Neural cell (in vitro differentiated cells): ENCODE data around the gene PLXDC1. TPM values are rescaled to one million over a fixed set of nuclear protein-coding genes. Genes with fewer than 3 reads are reported as not detected.

Experiments used
- H2AFZ ChIP-seq: fragments of 200-600, 300-800 bp; sonication (generic), shearing (Covaris generic); 2 replicates; pipeline ENCODE4 v1.6.0; 2014; ENCODE audit warnings: low read depth, mild to moderate bottlenecking, antibody characterized with exemption, low read length, moderate library complexity
- H3F3A ChIP-seq: fragments of 200-600 bp; shearing (Covaris generic); 2 replicates; pipeline ENCODE4 v1.6.1; 2016; ENCODE audit warnings: mild to moderate bottlenecking, moderate library complexity, mixed read lengths, antibody characterized with exemption, low read length; ENCODE audit not compliant: insufficient read depth, poor library complexity, severe bottlenecking
- H3K27ac ChIP-seq: fragments of 200-600, 300-800 bp; sonication (generic), shearing (Covaris generic); 2 replicates; pipeline ENCODE4 v1.5.1; 2014; ENCODE audit warnings: mild to moderate bottlenecking, low read length, moderate library complexity
- H3K27me3 ChIP-seq: fragments of 300-800, 200-600 bp; sonication (generic), shearing (Covaris generic); 2 replicates; pipeline ENCODE4 v1.6.0; 2014; ENCODE audit warnings: mild to moderate bottlenecking, low read depth, low read length, moderate library complexity; ENCODE audit not compliant: insufficient read depth
- H3K36me3 ChIP-seq: fragments of 300-800, 200-600 bp; sonication (generic), shearing (Covaris generic); 2 replicates; pipeline ENCODE4 v1.5.1; 2014; ENCODE audit warnings: mild to moderate bottlenecking, antibody characterized with exemption, low read length, moderate library complexity; ENCODE audit not compliant: insufficient read depth
- H3K4me2 ChIP-seq: fragments of 300-800, 200-600 bp; sonication (generic), shearing (Covaris generic); 2 replicates; pipeline ENCODE4 v1.6.0; 2014; ENCODE audit warnings: mild to moderate bottlenecking, low read length
- H3K4me3 ChIP-seq: fragments of 300-800, 200-600 bp; sonication (generic), shearing (Covaris generic); 2 replicates; pipeline ENCODE4 v1.5.1; 2014; ENCODE audit warnings: mild to moderate bottlenecking, low read length, moderate library complexity
- H3K79me2 ChIP-seq: fragments of 200-600 bp; shearing (Covaris generic); replicated peaks from 2 replicates; pipeline ENCODE4 v1.6.0; 2014; ENCODE audit warnings: mild to moderate bottlenecking, low read length, moderate library complexity; ENCODE audit not compliant: insufficient read depth
- H3K9ac ChIP-seq: fragments of 300-800, 200-600 bp; sonication (generic), shearing (Covaris generic); 2 replicates; pipeline ENCODE4 v1.6.1; 2016; ENCODE audit warnings: mild to moderate bottlenecking, low read length, mixed read lengths
- H3K9me2 ChIP-seq: fragments of 200-600 bp; shearing (Covaris generic); 2 replicates; pipeline ENCODE4 v1.6.1; 2016; ENCODE audit warnings: mild to moderate bottlenecking, low read length, mixed read lengths; ENCODE audit not compliant: insufficient read depth
- H3K9me3 ChIP-seq: fragments of 200-600, 300-800 bp; sonication (generic), shearing (Covaris generic); 2 replicates; pipeline ENCODE4 v1.6.1; 2016; ENCODE audit warnings: mild to moderate bottlenecking, mixed run types, low read length, moderate library complexity, mixed read lengths
- H4K20me1 ChIP-seq: fragments of 200-600 bp; shearing (Covaris generic); 2 replicates; pipeline ENCODE4 v1.6.1; 2016; ENCODE audit warnings: mild to moderate bottlenecking, mixed run types; ENCODE audit not compliant: insufficient read depth
- EP300 ChIP-seq: fragments of 450-650 bp; conservative IDR thresholded peaks from 2 replicates; pipeline ENCODE4 v1.6.1; 2014; ENCODE audit warnings: antibody characterized with exemption, mild to moderate bottlenecking, moderate library complexity; ENCODE audit not compliant: poor library complexity, severe bottlenecking
- EZH2 ChIP-seq: fragments of 200-600, 300-800 bp; shearing (Covaris generic), sonication (generic); IDR thresholded peaks from 2 replicates; pipeline ENCODE4 v1.6.1; 2014; ENCODE audit warnings: antibody characterized with exemption, low read length, borderline replicate concordance, mild to moderate bottlenecking; ENCODE audit not compliant: insufficient read depth, poor library complexity, severe bottlenecking
- MXI1 ChIP-seq: fragments of 450-650 bp; conservative IDR thresholded peaks from 2 replicates; pipeline ENCODE4 v1.6.1; 2014; ENCODE audit warnings: antibody characterized with exemption, mild to moderate bottlenecking; ENCODE audit not compliant: poor library complexity, severe bottlenecking
- POLR2AphosphoS5 ChIP-seq: IDR thresholded peaks from 2 replicates; pipeline ENCODE4 v1.6.1; 2012
- RAD21 ChIP-seq: fragments of 450-650 bp; conservative IDR thresholded peaks from 2 replicates; pipeline ENCODE4 v1.6.1; 2014; ENCODE audit warnings: antibody characterized with exemption, mild to moderate bottlenecking, moderate library complexity
- SMC3 ChIP-seq: fragments of 450-650 bp; conservative IDR thresholded peaks from 2 replicates; pipeline ENCODE4 v1.6.1; 2014; ENCODE audit warnings: antibody characterized with exemption, mild to moderate bottlenecking, moderate library complexity; ENCODE audit not compliant: poor library complexity
- TAF1 ChIP-seq: IDR thresholded peaks from 2 replicates; pipeline ENCODE4 v1.6.1; 2012; ENCODE audit warnings: low read depth
- polyA plus RNA-seq: library from polyadenylated mRNA; depleted of rRNA; stranded (reverse); fragments of >200 nt; gene quantifications from 2 replicates; pipeline ENCODE4 v1.2.3, GENCODE V29; 2014
- TF ChIP-seq, protein P1 (sequence below): fragments of 450-650 bp; IDR thresholded peaks from 2 replicates; pipeline ENCODE4 v1.5.1; 2014; ENCODE audit warnings: antibody characterized with exemption, mild to moderate bottlenecking, moderate library complexity; ENCODE audit not compliant: poor library complexity, severe bottlenecking
- TF ChIP-seq, protein P2 (sequence below): IDR thresholded peaks from 2 replicates; pipeline ENCODE4 v1.6.1; 2012; ENCODE audit warnings: borderline replicate concordance

PLXDC1 gene
- polyA plus RNA-seq, 1 donor from 2014 or later, result 10.0 TPM

DNA sequence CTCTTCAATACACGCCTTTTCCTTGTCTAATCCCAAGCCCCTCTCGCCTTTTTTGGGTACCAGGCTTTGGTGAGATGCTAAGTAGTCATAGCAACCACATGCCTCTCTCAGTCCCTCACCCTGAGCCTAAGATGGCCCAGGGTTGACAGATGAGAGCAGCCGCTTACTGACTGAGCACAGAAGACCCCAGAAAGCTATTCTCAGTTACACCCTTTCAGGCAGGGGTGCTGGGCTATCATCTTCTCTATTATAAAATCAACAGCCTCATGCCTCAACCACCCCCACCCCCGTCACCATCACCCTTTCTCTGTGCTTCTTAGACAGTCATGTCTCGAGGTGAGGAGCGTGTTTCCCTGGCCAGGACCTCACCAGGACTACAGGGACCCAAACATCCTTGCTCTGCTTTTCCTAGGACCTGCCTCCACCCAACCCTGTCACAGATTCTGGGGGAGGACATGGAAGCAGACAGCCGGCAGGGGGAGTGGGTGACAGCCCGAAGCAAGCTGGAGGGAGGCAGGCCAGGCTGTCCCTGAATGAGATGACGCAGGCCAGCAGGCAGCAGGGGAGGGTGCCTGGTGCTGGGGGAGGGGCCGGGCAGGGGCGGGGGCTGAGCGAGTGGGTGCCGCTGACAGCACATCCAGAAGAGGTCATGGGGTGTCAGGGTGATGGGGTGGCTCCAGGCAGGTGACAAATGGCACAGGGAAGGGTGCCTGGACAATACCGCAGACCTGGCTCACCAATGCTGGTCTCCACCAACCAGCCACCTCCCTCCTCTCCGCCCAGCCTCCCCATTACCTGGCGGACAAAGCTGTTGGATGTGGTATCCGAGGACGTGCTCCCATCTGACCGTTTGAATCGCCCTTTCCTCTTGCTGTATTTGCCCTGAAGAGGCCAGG lies 42.9 kb upstream of the PLXDC1 start:
- Histone ChIP-seq H3K9me3 (no peaks in the 10 kb centered on the region), H3K79me2 (peaks cover 27% of the 10 kb centered on the region), H3K4me3 (peak overlapping the region; percentile 98), H3K9ac (peak overlapping the region; percentile 98), H3K4me2 (peak overlapping the region; percentile 90), H3K27ac (no peak overlapping the region), H3F3A (no peaks in the 10 kb centered on the region), H3K36me3 (no peaks in the 10 kb centered on the region), H4K20me1 (peaks cover 6% of the 10 kb centered on the region), H3K27me3 (no peaks in the 10 kb centered on the region), H2AFZ (no peak overlapping the region), H3K9me2 (no peaks in the 10 kb centered on the region)
- no peak for TF ChIP-seq TAF1

DNA sequence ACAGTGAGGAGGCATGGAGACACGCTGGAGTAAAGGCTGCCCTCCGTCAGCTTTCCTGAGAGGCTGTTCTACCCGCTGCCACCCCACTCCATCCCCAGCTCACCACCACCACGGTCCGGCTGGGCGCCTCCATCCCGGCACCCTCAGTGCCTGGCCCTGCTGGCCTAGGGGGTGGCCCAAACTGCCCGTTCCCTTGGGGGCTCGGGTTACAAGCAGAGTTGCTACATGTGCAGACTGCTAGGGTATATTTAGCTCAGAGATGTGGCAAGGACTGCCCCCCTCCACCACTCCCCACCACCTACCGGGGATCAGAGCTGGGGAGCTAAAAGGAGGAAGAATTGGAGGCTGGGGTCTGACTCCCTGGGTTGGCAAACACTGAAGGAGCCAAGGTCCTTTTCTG lies 41.9 kb upstream of the PLXDC1 start:
- no peaks in the 10 kb centered on the region for H3K36me3 ChIP-seq
- peaks cover 6% of the 10 kb centered on the region for H4K20me1 ChIP-seq
- peak overlapping the region; percentile 98 for H3K4me3 ChIP-seq
- peaks cover 26% of the 10 kb centered on the region for H3K79me2 ChIP-seq
- H3F3A ChIP-seq, result no peaks in the 10 kb centered on the region
- H3K9me2 ChIP-seq, result no peaks in the 10 kb centered on the region
- TF ChIP-seq MXI1 (no peak), EP300 (no peak), POLR2AphosphoS5 (no peak), SMC3 (no peak), EZH2 (no peak), RAD21 (no peak), TAF1 (no peak)
- TF ChIP-seq, protein P1, sequence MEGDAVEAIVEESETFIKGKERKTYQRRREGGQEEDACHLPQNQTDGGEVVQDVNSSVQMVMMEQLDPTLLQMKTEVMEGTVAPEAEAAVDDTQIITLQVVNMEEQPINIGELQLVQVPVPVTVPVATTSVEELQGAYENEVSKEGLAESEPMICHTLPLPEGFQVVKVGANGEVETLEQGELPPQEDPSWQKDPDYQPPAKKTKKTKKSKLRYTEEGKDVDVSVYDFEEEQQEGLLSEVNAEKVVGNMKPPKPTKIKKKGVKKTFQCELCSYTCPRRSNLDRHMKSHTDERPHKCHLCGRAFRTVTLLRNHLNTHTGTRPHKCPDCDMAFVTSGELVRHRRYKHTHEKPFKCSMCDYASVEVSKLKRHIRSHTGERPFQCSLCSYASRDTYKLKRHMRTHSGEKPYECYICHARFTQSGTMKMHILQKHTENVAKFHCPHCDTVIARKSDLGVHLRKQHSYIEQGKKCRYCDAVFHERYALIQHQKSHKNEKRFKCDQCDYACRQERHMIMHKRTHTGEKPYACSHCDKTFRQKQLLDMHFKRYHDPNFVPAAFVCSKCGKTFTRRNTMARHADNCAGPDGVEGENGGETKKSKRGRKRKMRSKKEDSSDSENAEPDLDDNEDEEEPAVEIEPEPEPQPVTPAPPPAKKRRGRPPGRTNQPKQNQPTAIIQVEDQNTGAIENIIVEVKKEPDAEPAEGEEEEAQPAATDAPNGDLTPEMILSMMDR, result no peak
- TF ChIP-seq, protein P2, sequence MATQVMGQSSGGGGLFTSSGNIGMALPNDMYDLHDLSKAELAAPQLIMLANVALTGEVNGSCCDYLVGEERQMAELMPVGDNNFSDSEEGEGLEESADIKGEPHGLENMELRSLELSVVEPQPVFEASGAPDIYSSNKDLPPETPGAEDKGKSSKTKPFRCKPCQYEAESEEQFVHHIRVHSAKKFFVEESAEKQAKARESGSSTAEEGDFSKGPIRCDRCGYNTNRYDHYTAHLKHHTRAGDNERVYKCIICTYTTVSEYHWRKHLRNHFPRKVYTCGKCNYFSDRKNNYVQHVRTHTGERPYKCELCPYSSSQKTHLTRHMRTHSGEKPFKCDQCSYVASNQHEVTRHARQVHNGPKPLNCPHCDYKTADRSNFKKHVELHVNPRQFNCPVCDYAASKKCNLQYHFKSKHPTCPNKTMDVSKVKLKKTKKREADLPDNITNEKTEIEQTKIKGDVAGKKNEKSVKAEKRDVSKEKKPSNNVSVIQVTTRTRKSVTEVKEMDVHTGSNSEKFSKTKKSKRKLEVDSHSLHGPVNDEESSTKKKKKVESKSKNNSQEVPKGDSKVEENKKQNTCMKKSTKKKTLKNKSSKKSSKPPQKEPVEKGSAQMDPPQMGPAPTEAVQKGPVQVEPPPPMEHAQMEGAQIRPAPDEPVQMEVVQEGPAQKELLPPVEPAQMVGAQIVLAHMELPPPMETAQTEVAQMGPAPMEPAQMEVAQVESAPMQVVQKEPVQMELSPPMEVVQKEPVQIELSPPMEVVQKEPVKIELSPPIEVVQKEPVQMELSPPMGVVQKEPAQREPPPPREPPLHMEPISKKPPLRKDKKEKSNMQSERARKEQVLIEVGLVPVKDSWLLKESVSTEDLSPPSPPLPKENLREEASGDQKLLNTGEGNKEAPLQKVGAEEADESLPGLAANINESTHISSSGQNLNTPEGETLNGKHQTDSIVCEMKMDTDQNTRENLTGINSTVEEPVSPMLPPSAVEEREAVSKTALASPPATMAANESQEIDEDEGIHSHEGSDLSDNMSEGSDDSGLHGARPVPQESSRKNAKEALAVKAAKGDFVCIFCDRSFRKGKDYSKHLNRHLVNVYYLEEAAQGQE, result no peak
- no peak overlapping the region for H3K27ac ChIP-seq
- H3K9me3 ChIP-seq, result no peaks in the 10 kb centered on the region
- H3K4me2 ChIP-seq, result no peak overlapping the region
- no peak overlapping the region for H2AFZ ChIP-seq
- H3K9ac ChIP-seq, result no peak overlapping the region
- no peaks in the 10 kb centered on the region for H3K27me3 ChIP-seq
